Uterus (tissue), 2 donors: ENCODE results near the gene HERC3.

Experiments
- POLR2A ChIP-seq, 2 donors: fragments of 450-650 bp; IDR thresholded peaks; one replicate each; pipeline ENCODE4 v1.6.1; 2016; ENCODE audit warnings: antibody characterized with exemption in 2 of 2, mild to moderate bottlenecking in 1 of 2, moderate library complexity in 1 of 2
- TF ChIP-seq, protein P1 (sequence below), 4 experiments: fragments of 200-600 bp in 2 of 4; fragments of 450-650 bp in 2 of 4; sonication (generic) in 2 of 4; IDR thresholded peaks; one replicate each; pipeline ENCODE4 v1.5.1; 2016 to 2019; ENCODE audit warnings: antibody characterized with exemption in 4 of 4, mild to moderate bottlenecking in 2 of 4, moderate library complexity in 1 of 4

GRCh38 chr4:88734403-88734949 lies 142.2 kb downstream of the HERC3 start:
- TF ChIP-seq POLR2A (IDR thresholded peaks at IDR 0.05) = no peak
- TF ChIP-seq, protein P1, sequence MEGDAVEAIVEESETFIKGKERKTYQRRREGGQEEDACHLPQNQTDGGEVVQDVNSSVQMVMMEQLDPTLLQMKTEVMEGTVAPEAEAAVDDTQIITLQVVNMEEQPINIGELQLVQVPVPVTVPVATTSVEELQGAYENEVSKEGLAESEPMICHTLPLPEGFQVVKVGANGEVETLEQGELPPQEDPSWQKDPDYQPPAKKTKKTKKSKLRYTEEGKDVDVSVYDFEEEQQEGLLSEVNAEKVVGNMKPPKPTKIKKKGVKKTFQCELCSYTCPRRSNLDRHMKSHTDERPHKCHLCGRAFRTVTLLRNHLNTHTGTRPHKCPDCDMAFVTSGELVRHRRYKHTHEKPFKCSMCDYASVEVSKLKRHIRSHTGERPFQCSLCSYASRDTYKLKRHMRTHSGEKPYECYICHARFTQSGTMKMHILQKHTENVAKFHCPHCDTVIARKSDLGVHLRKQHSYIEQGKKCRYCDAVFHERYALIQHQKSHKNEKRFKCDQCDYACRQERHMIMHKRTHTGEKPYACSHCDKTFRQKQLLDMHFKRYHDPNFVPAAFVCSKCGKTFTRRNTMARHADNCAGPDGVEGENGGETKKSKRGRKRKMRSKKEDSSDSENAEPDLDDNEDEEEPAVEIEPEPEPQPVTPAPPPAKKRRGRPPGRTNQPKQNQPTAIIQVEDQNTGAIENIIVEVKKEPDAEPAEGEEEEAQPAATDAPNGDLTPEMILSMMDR (IDR thresholded peaks at IDR 0.05) = no peak
